T-helper 1 cell treated with Interleukin-12 subunit alpha and Interleukin-12 subunit beta and Interleukin-4 antibody, amounts not matched to agents 30 μg/mL and 1 μg/mL, for 36 hours (primary cell): ENCODE measurements around the gene E2F2.
"Not testable (repeated sequence)": the region's sequence is repeated elsewhere in the genome, so short reads cannot be mapped to it uniquely, and the experiment has no call there.

Experiments
- H3K27ac Mint-ChIP-seq: one replicate; pipeline ENCODE4 v1.8.0; 2021; ENCODE audit warnings: mild to moderate bottlenecking, mixed read lengths
- H3K27me3 Mint-ChIP-seq: one replicate; pipeline ENCODE4 v1.8.0; 2021; ENCODE audit warnings: low read depth, mixed read lengths
- H3K36me3 Mint-ChIP-seq: one replicate; pipeline ENCODE4 v1.8.0; 2021; ENCODE audit warnings: low read depth, mixed read lengths
- H3K4me1 Mint-ChIP-seq: one replicate; pipeline ENCODE4 v1.8.0; 2021; ENCODE audit warnings: low read depth, mixed read lengths
- H3K4me3 Mint-ChIP-seq: one replicate; pipeline ENCODE4 v1.8.0; 2021; ENCODE audit warnings: mild to moderate bottlenecking, moderate library complexity, mixed read lengths
- H3K9me3 Mint-ChIP-seq: one replicate; pipeline ENCODE4 v1.8.0; 2021; ENCODE audit warnings: mixed read lengths

E2F2 gene

DNA sequence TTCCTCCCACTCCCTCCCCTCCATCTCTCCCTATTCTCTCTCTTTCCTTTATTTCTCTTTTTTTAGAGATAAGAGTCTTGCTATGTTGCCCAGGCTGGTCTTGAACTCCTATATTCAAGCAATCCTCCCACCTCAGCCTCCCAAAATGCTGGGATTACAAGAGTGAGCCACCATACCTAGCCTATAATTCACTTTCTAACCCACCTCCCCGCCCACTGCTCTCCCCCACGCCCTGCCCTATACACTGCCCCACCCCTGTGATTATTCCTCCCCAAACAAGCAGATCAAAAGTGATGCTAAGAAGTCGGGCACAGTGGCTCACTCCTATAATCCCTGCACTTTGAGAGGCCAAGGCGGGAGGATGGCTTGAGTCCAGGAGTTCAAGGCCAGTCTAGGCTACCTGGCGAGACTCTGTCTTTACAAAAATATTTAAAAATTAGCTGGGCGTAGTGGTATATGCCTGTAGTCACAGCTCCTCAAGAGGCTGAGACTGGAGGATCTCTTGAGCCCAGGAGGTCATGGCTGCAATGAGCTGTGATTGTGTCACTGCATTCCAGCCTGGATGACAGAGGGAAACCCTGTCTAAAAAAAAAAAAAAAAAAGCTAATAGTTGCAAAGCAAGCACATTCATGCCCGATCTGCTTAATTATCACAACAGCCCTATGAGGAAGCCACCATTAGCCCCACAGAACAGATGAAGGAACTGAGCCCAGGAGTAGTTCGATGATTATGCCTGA lies 12.8 kb upstream of the E2F2 start:
- H3K9me3 Mint-ChIP-seq = no peaks in the 10 kb centered on the region
- H3K4me1 Mint-ChIP-seq = peaks cover 5% of the 10 kb centered on the region
- H3K27me3 Mint-ChIP-seq = peaks cover 4% of the 10 kb centered on the region
- H3K27ac Mint-ChIP-seq = no peak overlapping the region
- no peak overlapping the region for H3K4me3 Mint-ChIP-seq
- no peaks in the 10 kb centered on the region for H3K36me3 Mint-ChIP-seq

DNA sequence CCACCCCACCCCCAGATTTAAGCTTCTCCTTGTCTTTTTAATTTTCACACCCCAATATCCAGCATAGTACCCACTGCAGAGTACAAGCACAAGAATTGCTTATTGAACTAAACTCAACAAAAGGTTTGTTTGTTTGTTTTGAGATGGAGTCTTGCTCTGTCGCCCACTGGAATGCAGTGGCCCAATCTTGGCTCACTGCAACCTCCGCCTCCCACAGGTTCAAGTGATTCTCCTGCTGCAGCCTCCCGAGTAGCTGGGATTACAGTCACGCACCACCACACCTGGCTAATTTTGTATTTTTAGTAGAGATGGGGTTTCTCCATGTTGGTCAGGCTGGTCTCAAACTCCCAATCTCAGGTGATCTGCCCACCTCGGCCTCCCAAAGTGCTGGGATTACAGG lies 11.9 kb upstream of the E2F2 start:
- not testable (repeated sequence) for H3K4me3 Mint-ChIP-seq, H3K27ac Mint-ChIP-seq, H3K4me1 Mint-ChIP-seq, H3K36me3 Mint-ChIP-seq, H3K9me3 Mint-ChIP-seq, H3K27me3 Mint-ChIP-seq

DNA sequence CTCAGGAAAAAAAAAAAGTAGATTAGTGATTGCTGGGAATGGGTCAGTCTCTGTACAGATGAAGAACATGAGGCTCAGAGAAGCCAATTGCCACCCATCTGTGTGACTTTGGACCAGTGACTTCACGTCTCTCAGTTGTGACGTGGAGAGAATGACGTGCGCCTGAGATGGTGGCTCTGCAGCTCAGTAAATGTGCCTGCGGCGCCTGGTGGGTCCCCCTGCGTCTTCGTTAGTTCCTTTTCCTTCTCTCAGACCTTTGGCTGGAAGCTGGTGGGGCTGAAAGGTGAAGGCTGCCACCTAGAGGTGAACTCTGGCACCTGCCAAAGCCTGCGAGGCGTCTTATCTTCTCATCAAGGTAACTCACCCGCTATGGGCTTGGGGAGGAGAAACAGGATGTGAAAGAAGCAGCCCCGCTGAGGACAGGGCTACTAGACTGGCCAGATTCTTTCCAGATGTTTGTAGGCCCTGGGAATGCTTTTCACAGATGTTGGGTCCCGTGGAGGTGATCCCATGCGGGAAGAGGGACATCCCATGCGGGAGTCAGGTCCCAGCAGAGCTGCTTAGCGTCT lies 8.7 kb upstream of the E2F2 start:
- Mint-ChIP-seq H3K4me3 (no peak overlapping the region), H3K27ac (peak overlapping the region; percentile 58), H3K9me3 (no peaks in the 10 kb centered on the region)

DNA sequence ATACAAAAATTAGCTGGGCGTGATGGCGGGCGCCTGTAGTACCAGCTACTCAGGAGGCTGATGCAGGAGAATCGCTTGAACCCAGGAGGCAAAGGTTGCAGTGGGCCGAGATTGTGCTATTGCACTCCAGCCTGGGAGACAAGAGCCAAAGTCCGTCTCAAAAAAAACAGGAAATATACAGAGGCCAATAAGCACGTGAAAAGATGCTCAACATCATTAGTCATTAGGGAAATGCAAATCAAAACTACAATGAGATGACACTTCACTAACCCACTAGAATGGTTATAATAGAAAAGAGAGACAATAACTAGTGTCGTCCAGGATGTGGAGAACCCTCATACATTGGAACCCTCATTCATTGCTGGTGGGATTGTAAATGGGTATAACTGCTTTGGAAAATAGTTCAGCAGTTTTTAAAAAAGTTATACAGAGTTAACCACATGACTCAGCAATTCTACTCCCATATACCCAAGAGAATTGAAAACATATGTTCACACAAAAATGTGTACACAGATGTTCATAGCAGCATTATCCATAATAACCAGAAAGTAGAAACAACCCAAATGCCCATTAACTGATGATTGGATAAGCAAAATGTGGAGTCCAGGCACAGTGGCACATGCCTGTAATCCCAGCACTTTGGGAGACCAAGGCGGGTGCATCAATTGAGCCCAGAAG lies 6.4 kb upstream of the E2F2 start:
- Mint-ChIP-seq H3K4me3 (no peak overlapping the region), H3K36me3 (no peaks in the 10 kb centered on the region), H3K4me1 (peaks cover 24% of the 10 kb centered on the region), H3K9me3 (no peaks in the 10 kb centered on the region), H3K27me3 (peaks cover 4% of the 10 kb centered on the region), H3K27ac (no peak overlapping the region)

More for the DNA sequence above, 8.7 kb upstream of the E2F2 start:
- H3K4me1 Mint-ChIP-seq = peaks cover 11% of the 10 kb centered on the region
- H3K36me3 Mint-ChIP-seq = no peaks in the 10 kb centered on the region
- peaks cover 4% of the 10 kb centered on the region for H3K27me3 Mint-ChIP-seq

DNA sequence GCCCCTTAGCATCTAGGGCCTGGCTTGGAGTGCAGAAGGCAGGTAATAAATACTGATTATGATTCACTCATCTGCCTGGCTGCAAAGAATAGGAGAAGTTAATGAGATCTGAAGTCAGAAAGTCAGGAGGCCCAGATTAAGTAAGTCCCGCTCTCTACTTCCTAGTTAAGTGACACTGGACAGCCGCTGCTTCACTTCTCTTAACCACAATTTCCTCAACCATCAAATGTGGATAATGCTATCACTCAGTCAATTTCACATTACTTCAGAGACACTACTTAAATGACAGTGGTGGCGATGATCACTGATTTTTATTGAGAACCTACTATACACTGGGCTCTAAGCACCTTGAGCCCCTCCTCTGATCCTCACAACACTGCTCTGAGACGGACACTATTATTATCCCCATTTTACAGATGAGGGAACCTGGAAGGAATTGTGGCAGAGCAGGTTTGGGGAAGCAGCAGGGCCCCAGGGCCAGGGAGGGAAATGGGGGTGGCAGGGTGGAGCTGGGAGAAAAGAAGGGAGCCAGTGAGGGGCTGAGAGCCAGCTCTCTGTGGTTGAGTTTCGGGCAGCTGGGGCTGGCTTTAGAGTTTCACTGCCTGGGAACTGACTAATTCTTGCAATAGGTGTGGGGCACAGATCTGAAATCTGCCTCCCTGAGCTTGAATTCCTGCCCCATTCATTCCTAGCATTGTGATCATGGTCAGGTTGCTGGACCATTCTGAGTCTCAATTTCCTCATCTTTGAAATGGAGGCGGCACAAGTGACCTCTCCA lies 2.4 kb upstream of the E2F2 start:
- peaks cover 48% of the 10 kb centered on the region for H3K4me1 Mint-ChIP-seq
- H3K27me3 Mint-ChIP-seq = no peaks in the 10 kb centered on the region
- no peaks in the 10 kb centered on the region for H3K9me3 Mint-ChIP-seq
- H3K4me3 Mint-ChIP-seq = peak overlapping the region; percentile 13
- H3K36me3 Mint-ChIP-seq = peaks cover 7% of the 10 kb centered on the region
- H3K27ac Mint-ChIP-seq = peak overlapping the region; percentile 59

DNA sequence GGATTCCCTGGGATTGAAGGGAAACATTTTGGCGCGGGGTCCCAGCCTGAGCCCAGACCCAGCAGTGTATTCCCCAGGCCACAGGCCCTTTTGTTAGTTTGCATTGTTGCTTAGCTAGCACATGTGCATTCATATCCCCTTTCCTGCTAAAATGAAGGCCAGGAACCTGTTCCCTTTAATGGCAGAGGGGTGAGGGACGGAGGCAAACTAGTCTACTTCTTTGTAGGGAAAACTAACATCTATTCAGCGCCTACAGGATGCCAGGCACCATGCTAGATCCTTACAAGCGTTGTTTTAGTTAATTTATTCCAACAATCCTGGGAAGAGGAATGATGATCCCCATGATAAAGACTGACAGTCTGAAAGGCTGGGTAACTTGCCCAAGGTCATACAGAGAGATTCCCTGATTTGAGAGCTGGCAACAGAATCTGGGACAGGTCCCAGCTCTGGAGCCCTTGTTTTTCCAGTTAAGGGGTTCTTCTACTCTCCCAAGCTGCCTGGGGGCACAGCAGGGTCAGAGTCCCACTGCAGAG lies 595 bp upstream of the E2F2 start:
- Mint-ChIP-seq H3K36me3 (peaks cover 13% of the 10 kb centered on the region), H3K27ac (peak overlapping the region; percentile 97), H3K9me3 (no peaks in the 10 kb centered on the region), H3K27me3 (no peaks in the 10 kb centered on the region), H3K4me1 (peaks cover 59% of the 10 kb centered on the region), H3K4me3 (peak overlapping the region; percentile 96)

DNA sequence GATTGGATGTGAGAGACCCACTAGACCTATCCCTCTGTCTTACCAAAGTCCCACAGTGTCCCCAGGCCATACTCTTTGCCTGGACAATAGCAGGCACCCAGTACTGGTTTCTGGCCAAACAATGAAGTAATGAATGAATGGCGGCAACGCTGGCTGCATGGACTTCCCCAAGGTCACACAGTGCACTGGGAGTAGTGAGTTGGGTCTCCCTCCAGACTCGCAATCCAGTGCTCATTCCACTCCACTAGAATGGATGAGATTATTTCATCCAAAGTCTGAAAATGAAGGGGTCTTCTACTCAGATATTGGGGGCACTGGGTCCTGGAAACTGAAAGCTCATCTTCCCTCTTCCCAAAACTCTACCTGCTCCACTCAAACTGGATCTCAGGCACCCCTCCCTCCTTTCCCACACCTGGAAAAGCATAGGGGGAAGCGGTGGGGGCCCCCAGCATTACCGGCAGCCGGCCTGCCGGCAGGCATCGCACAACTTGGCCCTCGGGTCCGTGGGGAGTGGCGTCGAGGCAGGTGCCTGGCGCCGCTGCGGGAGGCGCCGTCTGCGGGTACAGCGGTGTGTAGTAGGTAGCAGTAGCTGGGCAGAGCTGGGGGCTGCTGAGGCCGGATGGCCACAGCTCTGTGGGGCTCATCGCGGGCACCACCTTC lies 816 bp downstream of the E2F2 start:
- peak overlapping the region; percentile 98 for H3K27ac Mint-ChIP-seq
- no peaks in the 10 kb centered on the region for H3K9me3 Mint-ChIP-seq
- H3K4me1 Mint-ChIP-seq = peaks cover 73% of the 10 kb centered on the region
- peaks cover 20% of the 10 kb centered on the region for H3K36me3 Mint-ChIP-seq
- peak overlapping the region; percentile 96 for H3K4me3 Mint-ChIP-seq
- H3K27me3 Mint-ChIP-seq = no peaks in the 10 kb centered on the region

DNA sequence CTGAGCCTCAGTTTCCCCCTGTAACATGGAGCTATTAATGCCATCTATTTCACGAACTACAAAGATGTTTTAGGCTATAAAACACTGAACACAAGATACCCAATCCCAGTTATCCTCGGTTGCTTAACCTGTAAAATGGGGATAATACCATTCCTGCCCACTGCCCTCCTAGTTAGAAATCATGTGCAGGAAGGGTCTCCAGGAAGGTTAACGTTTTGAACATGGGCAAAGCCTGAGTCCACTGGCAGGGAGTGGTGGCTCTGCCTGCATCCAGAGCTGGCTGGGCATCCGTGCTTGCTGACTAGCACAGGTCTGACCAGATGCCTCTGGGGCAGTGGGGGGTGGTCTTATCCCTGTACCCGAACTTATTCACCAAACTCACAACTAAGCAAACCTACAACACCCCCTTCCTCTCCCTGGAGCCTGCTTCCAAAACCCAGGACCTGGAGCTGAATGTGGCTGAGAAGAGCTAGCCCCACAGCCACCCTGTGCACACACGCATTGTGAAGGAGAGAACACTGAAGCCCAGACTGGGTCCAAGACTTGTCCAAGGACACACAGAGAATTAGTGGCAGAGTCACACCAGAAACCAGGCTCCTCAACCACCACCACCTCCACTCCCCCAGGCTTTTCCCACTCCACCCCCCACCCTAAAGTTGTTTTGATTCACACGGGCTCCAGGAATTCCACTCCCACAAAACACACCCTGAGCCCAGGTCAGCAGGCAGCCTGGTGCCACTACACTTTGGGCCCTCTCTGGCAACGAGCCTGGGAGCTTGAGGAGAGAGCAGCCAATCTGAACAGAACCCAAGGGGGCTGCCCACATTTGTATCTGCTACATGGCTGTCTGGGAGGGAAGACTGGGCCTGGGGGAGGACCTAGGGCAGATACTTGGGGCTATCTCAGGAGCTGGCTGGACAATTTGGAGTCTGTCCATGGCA lies 1.6 kb downstream of the E2F2 start:
- no peaks in the 10 kb centered on the region for H3K9me3 Mint-ChIP-seq
- peaks cover 79% of the 10 kb centered on the region for H3K4me1 Mint-ChIP-seq
- peak overlapping the region; percentile 98 for H3K27ac Mint-ChIP-seq
- no peaks in the 10 kb centered on the region for H3K27me3 Mint-ChIP-seq
- H3K36me3 Mint-ChIP-seq = peaks cover 20% of the 10 kb centered on the region
- H3K4me3 Mint-ChIP-seq = peak overlapping the region; percentile 96

DNA sequence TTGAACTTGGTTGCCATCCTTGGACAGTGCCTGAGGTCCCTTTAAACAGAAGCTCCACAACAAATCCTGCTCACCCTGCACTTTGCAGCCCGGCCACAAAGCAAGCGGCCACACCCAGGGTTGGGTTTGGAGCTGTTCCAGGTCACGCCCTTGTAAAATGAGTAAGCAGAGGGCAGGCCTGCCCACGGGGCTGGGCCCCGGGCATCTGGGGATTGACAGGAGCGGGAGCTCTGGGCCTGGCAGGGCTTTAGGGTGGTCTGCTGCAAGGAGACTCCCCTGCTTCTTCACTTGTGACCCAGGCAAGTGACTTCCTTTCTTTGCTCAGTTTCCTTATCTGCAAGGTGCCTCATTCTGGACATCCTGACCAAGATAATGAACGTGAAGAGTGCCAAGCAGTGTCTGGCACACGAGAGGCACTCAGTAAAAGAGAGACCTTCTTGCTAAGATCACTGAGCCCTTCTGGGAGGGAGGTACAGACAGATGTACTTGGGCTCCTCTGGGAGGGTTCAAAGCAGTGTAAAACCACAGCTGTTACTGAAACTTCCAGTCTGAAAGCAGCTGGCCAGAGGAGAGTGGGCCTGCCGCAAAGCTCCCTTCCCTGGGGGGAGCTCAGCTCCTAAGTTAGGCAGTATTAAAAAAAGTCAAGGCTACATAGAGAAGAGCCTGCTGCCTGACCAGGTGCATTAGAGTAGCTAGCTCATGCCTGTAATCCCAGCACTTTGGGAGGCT lies 2.6 kb downstream of the E2F2 start:
- Mint-ChIP-seq H3K9me3 (no peaks in the 10 kb centered on the region), H3K4me3 (peak overlapping the region; percentile 96), H3K36me3 (peaks cover 21% of the 10 kb centered on the region), H3K27ac (peak overlapping the region; percentile 98), H3K4me1 (peaks cover 76% of the 10 kb centered on the region), H3K27me3 (no peaks in the 10 kb centered on the region)

DNA sequence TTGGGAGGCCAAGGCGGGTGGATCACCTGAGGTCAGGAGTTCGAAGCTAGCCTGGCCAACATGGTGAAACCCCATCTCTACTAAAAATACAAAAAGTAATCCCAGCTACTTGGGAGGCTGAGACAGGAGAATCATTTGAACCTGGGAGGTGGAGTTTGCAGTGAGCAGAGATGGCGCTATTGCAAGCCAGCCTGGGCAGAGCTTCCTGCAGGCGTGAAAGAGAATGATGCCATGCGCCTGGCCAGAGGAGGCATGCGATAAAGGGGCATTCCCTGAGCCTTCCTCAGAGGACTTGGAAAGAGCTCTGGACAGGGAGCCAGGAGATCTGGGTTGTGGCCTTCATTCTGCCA lies 3.2 kb downstream of the E2F2 start:
- Mint-ChIP-seq H3K9me3 (no peaks in the 10 kb centered on the region), H3K27ac (peak overlapping the region; percentile 98), H3K36me3 (peaks cover 22% of the 10 kb centered on the region), H3K4me3 (peak overlapping the region; percentile 96), H3K27me3 (no peaks in the 10 kb centered on the region), H3K4me1 (peaks cover 72% of the 10 kb centered on the region)

DNA sequence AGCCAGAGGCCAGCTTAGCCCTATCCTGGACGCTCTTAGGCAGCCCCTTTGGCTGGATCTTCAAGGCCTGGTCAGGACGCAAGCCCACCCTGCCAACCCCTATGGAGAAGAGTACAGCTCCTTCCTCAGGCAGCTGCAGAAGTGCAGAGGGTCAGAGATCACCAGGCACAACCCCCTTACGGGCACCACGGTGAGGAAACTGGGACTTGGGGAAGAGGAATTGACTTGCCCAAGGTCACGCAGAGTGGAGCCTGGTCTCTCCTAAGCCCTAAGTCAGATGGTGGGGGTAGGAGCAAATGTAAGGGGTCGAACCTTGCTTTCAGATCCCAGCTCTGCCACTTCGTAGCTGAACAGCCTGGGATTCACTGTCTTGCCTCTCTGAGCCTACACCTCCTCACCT lies 3.7 kb downstream of the E2F2 start:
- Mint-ChIP-seq H3K27me3 (no peaks in the 10 kb centered on the region), H3K4me3 (peak overlapping the region; percentile 96), H3K4me1 (peaks cover 71% of the 10 kb centered on the region), H3K9me3 (no peaks in the 10 kb centered on the region), H3K36me3 (peaks cover 24% of the 10 kb centered on the region), H3K27ac (peak overlapping the region; percentile 98)

DNA sequence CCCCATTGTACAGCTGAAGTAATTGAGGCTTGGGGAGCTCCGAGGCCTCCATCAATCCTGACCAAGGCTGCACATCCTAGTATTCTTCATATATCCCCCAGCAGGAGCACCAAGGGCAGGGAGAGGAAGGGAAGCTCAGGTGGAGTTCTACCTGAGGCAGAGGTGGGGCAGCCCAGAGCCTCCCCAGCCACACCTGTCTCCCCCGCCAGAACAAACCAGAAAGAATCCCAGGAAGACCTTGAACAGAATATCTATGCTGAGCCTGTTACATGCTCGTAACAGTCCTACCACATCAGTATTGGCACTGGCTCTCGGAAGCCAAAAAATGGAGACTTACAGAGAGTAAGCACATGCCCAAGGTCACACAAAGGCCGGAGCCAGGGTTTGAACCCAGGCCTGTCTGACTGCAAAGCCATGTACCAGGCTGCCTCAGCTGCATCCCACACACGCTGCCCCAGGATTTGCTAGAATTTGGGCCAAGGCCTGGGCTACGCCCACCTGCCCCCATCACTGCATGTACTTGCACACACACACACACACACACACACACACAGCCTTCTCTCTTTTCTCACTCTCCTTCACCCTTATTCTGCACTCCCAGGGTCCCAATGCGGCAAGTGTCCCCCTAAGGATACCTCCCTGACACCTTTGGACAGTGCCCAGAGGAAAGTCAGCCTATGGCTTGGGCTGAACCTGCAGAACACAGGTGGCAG lies 4.5 kb downstream of the E2F2 start:
- Mint-ChIP-seq H3K27me3 (no peaks in the 10 kb centered on the region), H3K9me3 (no peaks in the 10 kb centered on the region), H3K4me1 (peaks cover 65% of the 10 kb centered on the region), H3K27ac (peak overlapping the region; percentile 98), H3K36me3 (peaks cover 31% of the 10 kb centered on the region), H3K4me3 (peak overlapping the region; percentile 96)
